ENCODE data around the gene OCA2.
"Not testable (repeated sequence)": the region's sequence is repeated elsewhere in the genome, so short reads cannot be mapped to it uniquely, and the experiment has no call there.

Gene OCA2

DNA sequence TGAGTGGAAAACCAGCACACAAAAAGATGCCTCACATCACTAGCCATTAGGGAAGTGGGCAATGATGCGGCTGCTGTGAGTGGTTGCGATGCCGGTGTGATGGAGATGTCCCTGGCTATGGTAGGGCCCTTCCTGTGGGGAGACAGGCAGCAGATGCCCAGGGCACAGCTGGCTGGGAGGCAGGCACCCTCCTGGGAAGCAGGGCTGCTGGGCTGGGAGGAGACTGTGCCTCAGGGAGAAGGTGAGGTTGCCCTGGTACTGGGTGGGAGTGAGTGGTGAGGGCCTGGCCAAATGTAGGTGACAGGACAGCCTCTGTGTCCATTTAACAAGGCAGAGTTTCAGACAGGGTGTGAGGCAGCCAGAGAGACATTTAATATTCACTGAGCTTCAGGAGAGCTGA is 335.6 kb downstream of the OCA2 start:
- no peak for DNase-seq

DNA sequence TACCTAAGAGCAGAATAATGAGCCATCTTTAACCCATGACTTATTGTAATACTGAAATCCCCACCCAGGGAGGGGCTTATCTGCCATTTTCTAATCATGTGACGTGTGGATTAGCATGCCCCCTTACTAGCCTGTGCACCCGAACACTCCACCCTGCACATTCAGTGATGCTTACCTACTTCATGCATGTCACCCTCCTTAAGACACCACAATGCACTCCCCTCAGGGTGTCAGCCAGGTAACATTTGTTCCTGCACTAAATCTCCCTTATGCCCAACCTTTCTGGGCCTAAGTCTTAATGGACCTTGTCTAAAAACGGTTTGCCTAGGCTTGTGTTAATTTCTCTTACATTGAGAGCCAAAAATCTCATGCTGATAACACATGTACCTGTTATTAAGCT is 336.6 kb downstream of the OCA2 start:
- DNase-seq: no peak

DNA sequence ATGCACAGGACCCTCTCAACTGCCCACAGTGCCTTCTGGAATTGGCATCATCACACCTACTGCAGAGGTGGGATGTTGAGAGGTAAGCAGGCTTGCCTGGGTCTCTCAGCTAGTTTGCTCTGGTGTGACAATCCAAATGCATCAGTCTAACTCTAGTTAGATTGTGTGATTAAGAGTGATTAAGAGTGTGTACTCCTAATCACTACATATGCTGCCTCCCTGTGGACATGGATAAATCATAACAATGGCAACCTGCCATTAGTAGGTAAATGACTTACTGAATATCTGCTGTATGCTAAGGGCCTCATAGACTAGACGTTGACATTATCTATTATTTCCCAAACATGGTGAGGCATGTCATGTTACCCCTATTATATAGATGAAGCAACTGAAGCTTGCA is 342.1 kb downstream of the OCA2 start:
- DNase-seq: no peak

DNA sequence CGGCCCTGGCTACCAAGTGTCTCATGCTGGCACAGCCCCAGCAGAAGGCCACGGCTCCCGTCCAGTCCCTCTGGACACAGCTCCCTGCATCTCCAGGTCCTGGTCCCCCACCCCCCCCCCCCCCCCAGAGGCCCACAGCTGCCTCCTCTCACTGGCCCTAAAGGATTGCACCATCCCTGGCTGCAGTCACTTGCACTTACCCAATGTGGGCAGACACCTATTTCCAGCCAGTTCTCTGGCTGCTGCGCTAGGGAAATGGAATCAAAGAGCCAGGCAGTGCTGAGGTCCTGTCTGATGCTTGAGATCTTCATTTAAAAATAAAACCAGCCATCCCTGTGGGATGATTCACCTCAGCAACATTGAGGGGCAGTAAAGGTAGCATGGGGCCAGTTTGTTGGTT is 346.4 kb downstream of the OCA2 start:
- DNase-seq: no peak

DNA sequence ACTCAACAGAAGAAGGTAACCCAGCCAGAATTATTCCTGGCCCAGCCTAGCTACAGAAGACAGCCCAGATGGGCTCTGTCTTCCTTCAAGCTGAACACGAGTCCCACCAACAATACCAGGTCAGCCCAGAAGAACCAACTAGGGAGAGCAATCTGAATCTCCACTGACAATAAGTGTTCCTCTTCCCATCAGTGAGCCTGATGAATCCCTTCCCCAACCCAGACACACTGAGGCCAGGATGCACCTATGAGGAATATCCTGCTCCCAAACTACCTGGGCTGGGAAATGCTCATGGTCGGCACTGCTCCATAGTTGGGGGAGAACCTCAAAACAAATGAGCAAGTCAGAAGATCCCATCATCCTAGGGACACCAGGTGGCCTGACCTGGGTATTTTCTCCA is 351.1 kb downstream of the OCA2 start:
- DNase-seq: no peak

DNA sequence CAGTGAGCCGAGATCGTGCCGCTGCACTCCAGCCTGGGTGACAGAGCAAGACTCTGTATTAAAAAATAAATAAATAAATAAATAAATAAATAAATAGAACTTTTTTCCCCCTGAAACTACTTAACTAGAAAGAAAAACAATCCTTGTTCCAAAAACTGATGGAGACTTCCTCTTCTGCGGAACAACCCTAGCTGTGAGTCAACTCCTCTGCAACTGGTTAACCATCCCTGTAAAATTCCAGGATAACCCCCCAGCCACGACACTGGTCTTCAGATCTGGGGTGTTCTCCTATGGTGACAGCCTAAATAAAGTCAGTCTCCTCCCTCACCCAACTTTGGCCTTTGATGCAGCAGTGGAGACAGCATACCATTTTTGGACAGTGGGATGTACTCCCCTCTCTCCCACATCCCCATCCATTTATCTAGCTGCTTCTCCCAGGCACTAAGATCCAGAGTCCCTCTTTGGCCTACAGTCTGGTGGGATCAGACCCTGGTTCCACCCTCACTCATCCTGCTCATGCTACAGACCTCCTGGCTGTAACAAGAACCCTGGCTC is 352.6 kb downstream of the OCA2 start:
- no peak for DNase-seq

DNA sequence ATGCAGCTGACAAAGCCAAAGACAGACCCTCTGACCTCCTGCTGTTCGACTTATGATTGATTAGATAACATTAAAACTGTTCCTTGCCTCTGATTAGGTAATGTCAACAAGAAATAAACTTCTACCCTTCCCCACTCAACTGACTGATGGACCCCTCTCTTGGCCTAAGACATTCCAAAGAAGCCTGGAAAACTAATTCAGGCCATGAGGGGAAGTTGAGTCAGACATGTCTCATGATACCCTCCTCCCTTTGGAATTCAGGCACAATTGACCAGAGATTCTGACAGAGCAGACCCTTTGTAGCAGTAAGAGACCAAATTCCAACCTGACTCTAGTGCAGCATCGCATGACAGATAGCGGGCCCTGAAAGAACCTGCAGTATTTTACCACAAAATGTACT is 354.5 kb downstream of the OCA2 start:
- no peak for DNase-seq

DNA sequence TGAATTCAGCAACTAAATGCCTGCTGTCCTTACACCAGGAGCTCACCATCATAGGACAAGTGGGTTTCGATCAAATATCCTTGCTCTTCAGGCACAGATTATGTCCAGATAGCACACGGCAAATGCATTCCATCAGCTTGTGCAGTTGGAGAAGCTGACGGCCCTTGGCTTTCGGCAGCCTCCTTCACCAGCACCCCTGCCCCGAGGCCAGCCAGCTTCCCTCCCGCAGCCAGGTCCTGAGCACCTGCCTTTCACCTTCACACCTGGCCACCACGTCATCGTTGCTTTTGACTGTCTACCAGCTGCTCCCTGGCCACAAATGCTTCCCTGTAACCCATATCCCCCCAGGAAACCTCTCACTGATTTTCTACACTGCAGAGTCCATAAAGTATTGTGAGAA is 355.5 kb downstream of the OCA2 start:
- DNase-seq: no peak

DNA sequence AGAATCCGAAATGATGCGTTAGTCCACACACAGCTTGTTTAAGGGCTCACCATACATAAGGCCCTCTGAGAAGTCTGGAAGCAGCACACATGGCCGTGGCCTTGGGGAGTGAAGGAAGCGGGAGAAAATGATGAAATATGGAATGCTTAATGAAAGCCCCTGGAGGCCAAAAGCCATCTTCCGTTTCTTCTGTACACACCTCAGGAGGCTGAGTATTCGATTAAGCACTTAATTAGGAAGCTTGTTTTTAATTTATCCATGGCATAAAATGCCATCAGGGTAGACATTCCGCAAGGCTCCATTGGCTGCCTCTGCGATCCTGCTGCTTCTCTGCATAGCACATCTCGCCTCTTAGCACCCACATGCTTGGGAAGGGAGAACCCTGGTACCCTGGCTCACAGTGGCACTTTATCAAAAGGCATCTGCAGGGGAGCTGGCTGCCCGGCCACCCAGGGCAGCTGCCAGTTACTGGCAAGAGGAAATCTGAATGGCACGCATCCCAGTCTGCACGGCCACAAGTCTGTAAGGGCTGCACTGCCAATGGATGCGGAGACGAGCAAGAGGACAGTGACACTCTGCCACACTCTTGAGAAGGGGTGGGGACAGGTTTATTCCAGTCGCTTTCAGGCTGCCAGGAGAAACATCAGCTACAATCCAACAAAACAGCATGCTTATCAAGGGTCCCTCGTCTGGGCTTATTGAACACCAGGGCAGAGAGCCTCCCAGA is 356.2 kb downstream of the OCA2 start:
- DNase-seq: no peak

DNA sequence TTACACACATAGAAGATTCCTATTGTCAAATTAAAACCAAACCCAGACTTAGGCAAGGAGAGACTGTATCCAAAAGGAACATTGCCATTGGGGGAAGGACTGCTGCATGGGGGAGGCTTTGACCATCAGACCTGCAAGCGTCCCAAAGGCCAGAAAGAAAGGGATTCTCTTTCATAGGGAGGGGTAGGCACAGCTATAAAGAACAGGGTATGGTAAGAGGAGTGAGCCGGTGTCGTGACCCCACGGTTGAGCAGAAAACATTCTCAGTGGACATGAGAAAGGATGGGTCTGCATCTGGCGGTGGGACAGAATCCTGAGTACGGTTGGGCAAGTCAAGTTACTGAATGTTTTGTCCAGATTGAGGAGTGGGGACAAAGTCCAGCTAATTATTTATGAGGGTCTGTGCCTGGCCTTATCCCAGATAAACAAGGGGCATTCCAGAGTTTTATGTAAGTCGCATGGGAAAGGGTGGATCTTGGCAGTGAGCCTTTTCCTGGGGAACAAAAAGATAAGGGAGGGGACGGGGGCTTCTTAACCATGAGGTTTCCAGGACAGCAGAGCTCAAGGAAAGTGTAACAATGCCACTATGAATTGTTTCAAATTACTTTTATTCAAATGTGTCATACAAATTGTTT is 357.8 kb downstream of the OCA2 start:
- no peak for DNase-seq

DNA sequence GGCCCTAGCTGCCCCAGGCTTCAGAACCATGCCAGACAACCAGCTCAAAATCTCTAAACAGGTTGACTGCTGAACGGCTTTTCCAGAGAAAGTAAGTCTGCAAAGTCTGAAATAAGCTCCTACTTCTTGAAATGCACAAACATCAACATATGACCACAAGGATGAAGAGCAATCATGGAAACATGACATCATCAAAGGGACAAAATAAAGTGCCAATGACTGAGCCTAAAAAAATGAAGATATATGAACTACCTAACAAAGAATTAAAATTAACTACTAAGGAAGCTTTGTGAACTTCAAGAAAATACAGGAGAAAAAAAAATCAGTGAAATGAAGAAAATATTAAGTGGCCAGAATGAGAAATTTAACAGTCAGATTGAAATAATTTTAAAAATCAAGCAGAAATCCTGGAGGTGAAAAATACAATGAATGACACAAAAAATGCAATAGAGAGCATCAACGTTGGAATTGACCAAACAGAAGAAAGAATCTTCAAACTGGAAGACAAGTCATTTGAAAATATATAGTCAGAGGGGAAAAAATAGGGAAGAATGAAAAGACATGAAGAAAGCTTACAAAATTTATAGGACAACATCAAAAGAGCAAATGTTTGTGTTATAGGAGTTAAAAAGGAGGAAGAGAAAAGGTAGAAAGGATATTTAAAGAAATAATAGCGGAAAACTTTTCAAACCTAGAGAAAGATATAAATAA is 364.2 kb downstream of the OCA2 start:
- DNase-seq: no peak

DNA sequence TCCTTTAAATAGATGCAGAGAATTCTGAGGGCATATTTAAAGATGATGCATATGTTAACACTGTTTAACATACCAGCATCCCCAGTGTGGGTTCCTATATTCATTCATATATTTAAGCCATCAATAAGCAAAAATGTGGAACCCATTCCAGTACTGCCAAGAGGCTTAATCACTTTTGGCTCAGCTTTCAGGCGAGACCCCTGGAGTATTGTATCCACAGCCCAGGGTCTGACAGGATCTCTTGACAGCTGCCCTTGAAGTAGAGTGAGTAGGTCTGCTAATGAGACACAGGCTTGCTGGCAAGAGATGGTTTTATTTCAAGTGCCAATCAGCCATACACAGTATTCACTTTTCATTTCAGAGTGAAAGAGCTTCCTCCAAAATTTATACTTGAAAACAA is 367.3 kb downstream of the OCA2 start:
- no peak for DNase-seq

DNA sequence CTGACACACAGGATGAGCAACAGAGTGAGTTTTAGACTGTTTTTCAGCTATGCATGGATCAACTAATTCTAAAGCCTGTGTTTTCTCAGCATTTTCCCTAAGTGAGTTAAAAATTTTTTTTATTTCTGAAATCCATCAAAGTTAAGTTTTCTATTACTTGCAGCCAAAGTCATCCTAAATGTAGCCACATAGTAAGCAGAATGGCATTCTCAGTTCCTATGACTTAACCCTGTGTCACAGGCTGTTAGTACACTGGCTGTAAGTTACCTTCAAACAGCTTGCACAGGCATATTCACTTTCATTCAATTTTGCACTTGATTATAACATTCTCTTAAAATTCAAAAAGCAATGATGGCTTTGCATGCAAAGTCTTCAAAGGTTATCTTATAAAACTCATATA is 368.2 kb downstream of the OCA2 start:
- DNase-seq: no peak

DNA sequence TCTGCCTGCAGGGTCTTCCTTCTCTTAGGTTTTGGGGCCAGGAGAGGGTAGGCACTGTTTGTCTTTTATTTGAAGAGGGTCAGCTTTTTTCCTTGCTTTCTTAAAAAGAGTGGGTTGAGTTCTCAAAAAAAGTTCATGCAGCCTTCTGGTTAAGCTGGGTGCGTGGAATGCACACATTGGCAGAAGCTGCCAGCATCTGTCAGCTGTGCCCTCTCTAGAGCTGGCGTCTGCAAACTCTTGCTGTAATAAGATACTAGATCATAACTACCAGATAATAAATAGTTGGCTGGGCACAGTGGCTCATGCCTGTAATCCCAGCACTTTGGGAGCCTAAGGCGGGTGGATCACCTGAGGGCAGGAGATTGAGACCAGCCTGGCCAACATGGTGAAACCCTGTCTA is 373.4 kb downstream of the OCA2 start:
- no peak for DNase-seq

DNA sequence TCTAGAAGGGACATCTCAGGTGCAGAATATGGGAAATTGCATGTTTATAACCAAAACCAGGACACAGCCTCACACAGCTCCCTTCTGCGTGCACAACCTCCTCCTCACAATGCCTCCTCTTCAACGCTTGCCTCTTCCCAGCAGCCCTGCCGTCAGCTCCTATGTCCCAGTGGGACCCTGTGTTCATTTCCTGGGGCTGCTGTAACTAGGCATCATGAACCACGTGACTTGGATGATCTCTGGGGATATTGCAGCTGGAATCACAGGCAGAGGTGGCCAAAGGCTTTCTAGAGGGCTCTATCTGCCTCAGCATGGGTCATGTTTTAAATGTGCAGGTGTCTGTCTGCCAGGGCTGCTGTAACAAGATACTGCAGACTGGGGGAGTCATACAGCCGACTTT is 375.3 kb downstream of the OCA2 start:
- DNase-seq: no peak

DNA sequence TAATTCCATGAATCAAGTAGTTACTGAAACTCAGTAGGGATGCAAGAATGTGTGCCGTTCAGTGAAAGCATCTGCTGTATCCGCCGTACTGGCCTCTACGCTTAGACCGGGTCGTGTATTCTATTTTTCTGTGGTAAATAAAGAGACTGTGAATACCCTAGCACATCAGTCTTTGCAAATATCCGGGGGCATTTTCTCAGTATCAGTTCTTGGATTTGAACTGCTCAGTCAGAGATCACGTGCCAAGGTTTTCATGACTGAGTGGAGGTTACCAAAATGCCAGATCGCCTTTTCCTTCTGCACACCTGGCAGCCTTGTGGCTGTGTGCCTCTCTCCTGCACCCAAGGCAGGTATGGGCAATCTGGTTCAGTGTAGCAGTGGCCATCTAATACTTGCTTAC is 377.0 kb downstream of the OCA2 start:
- DNase-seq: no peak

DNA sequence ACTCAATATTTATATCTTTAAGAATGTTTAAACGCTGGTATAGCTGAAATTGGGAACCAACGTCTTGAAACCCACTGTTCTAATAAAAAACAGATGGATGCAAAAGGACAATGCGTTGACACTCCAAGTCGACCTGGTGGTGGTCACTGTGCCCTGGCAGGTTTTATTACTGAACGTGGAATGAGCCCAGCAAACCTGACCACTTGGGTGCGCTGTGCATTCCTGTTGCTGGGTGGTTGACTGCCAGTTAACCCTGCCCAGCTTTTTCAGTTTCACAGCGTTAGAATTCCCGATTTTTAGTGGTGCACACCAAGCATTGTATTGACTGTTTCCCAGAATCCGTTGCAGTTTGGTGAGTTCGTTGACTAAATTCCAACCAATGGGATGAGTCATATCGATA is 384.4 kb downstream of the OCA2 start:
- DNase-seq: no peak

DNA sequence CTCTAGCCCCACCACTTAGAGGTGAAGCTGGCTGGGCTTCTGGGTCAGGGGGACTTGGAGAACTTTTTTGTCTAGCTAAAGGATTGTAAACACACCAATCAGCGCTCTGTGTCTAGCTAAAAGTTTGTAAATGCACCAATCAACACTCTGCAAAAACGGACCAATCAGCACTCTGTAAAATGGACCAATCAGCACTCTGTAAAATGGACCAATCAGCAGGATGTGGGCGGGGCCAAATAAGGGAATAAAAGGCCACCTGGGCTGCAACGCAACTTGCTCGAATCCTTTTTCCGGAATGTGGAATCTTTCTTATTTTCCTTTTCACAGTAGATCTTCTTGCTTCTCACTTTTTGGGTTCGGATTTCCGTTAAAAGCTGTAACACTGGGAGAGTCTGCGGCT is 385.3 kb downstream of the OCA2 start:
- not testable (repeated sequence) for DNase-seq

DNA sequence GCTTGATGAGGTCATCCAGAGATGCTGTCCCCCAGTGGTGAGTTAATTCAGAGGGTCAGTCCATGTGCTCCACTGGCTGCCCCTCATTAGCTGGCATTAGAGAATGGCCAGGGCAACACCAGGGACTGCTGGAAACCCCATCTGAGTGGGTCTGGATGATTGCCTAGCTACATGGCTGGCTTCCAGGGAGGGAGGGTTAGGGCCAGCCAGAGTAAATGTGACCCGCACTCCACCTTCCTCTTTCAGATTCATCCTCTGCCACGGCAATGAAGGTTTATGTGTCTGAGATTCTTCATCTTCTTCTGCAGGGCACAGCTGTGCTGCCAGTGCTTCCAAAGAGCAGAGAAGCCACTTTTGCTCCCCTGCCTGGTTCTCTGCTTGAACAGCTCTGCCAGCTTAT is 391.9 kb downstream of the OCA2 start:
- no peak for DNase-seq

DNA sequence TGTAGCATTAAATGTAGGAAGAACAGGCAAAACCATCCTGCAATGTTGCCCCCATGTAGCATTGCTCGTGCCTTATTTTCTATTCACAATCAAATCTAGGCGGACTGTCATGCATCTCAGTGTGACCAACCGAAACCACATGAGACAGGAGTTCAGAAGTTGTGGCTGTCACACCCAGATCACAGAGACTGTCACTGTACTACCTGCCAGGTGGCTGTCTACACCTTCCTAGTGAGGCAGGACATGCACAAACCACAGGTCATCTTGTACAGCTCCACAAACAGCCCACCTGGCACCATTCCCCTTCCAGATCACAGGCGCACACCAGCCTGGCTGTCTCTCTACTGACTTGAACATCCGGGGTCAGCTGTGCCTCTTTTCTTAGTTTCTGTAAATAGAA is 392.8 kb downstream of the OCA2 start:
- DNase-seq: no peak

DNA sequence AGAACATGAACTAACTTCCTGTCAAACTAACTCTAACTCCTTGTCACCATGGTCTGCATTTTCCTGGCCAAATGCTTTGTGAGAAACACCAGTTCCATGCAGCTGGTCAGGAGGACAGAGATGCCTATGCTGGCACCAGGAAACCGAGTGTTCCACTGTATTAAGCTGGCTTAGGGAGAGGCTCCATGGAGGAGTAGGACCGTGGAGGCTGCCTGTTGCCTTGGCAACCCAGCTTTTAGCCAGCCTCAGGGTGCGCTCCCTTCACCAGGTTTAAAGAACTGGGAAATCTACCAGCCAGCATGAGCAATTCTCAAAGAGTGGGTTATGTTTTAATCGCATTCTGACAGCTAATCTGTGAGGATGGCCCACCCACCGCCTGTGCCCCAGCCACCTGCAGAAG is 394.1 kb downstream of the OCA2 start:
- DNase-seq: no peak
